ENCODE measurements around the gene SULT1A4. TPM values are rescaled to one million over a fixed set of nuclear protein-coding genes. Genes with fewer than 3 reads are reported as not detected.
"Not testable (repeated sequence)": the region's sequence is repeated elsewhere in the genome, so short reads cannot be mapped to it uniquely, and the experiment has no call there.

Gene SULT1A4
- total RNA-seq (2012; rRNA removed) (0.28 and 1.1 TPM in 2 replicates), polyA plus RNA-seq (2012; rRNA removed) (2.4 and 2.5 TPM in 2 replicates), Bru-seq, nascent RNA (percentile 16 among the genes with signal in this experiment), BruChase-seq, experiment 1, labeled RNA remaining after a 6-hour chase (not detected), BruChase-seq, experiment 2, labeled RNA remaining after a 2-hour chase (percentile 41 among the genes with signal in this experiment)
- polyA plus RNA-seq (2012; cell fraction: cytosol; rRNA removed), result 0.65 TPM in 1 of 2 replicates, not detected in the other
- polyA plus RNA-seq (2012; cell fraction: nucleus; rRNA removed; ENCODE audit: low replicate concordance), result 7.1 and 8.9 TPM in 2 replicates
- long read RNA-seq, partial matches to known transcripts, result 0 of 6 reads
- long read RNA-seq, other reads (novel, unspliced or antisense), result 4 of 6 reads

GRCh38 chr16:29459706-29460646 is at the start of gene SULT1A4:
Gene SULT1A4 (plus strand): TSS chr16:29459913. CDS start chr16:29461386, 1,473 bp downstream.
- H2BK20ac ChIP-seq (ENCODE audit: low read depth, low read length); DNase-seq; in situ Hi-C loops (cut with MboI; ENCODE audit: low sequenced_read_pairs); H4K91ac ChIP-seq (ENCODE audit: insufficient read depth, low read depth, low read length); H3K4me1 ChIP-seq (ENCODE audit: control insufficient read depth, insufficient read depth, low read length); H3K18ac ChIP-seq (ENCODE audit: low read depth, low read length); BruUV-seq (replicated peaks); H2BK120ac ChIP-seq (ENCODE audit: low read depth, low read length); H2AK9ac ChIP-seq (replicated peaks; ENCODE audit: low read depth, low read length, poor library complexity); POLR2A ChIA-PET (ENCODE audit: unreplicated experiment); H3K79me1 ChIP-seq (ENCODE audit: low read depth in 1 of 2, low read length in 2 of 2); H2AFZ ChIP-seq (replicated peaks; ENCODE audit: low read length, poor library complexity); H4K20me1 ChIP-seq (ENCODE audit: insufficient read depth, low read length); H3K27me3 ChIP-seq (ENCODE audit: control insufficient read depth, insufficient read depth, low read length); H3K56ac ChIP-seq (ENCODE audit: extremely low read depth, insufficient read depth, low read length); H3K9ac ChIP-seq (ENCODE audit: low read depth, low read length); H3K27ac ChIP-seq (ENCODE audit: insufficient read depth, low read length); dilution Hi-C loops (cut with HindIII; ENCODE audit: low sequenced_read_pairs, unreplicated experiment); H2AK5ac ChIP-seq (ENCODE audit: low read depth, low read length); H3K4me3 ChIP-seq (ENCODE audit: insufficient read depth, low read depth, low read length); CTCF ChIA-PET; H3K9me1 ChIP-seq (ENCODE audit: insufficient read depth, low read length); H3K4ac ChIP-seq (ENCODE audit: low read depth, low read length); H3K14ac ChIP-seq (replicated peaks; ENCODE audit: low read depth, low read length); H3K9me3 ChIP-seq (ENCODE audit: control insufficient read depth, insufficient read depth, low read length); H2BK15ac ChIP-seq (ENCODE audit: low read depth, low read length); intact Hi-C loops (cut with micrococcal nuclease); H4K5ac ChIP-seq (ENCODE audit: low read depth, low read length); H3K4me2 ChIP-seq (ENCODE audit: low read depth, low read length); H2BK5ac ChIP-seq (ENCODE audit: low read depth, low read length, poor library complexity, severe bottlenecking); H3K36me3 ChIP-seq (ENCODE audit: control insufficient read depth, insufficient read depth, low read length); H4K8ac ChIP-seq (ENCODE audit: low read depth in 2 of 2, low read length in 2 of 2); H3K23ac ChIP-seq (ENCODE audit: low read depth, low read length): not testable (repeated sequence)
- WGBS, 2 experiments (ENCODE audit: extremely low coverage in 2 of 2, insufficient read length in 1 of 2), result no CpG with 5 or more reads among the region's 13 CpGs
- peak; percentile 82 for ATAC-seq (ENCODE audit: low read depth)
